Endothelial cell of umbilical vein (primary cell): ENCODE results near the gene LRCH1. TPM values are rescaled to one million over a fixed set of nuclear protein-coding genes. Genes with fewer than 3 reads are reported as not detected.

ENCODE experiments used
- BruUV-seq: library from RNA; stranded (reverse); fragments of 400-500 nt; replicated peaks from 2 replicates; lab custom pipeline; 2021; lab: Mats Ljungman, UMichigan
- CTCF ChIA-PET: fragments of 300-600, 350-600 bp; sonication (Branson Sonifier 250); formaldehyde crosslinking; loops from one replicate; lab custom pipeline; 2021; ENCODE audit warnings: antibody characterized with exemption, inconsistent platforms; lab: Charles Lee
- POLR2A ChIA-PET: fragments of 300-600, 350-600 bp; sonication (Branson Sonifier 250); formaldehyde crosslinking; loops from one replicate; lab custom pipeline; 2021; ENCODE audit warnings: antibody characterized with exemption, inconsistent platforms; lab: Charles Lee
- DNase-seq: peaks from one replicate; pipeline ENCODE4 v3.0.0-alpha.2; 2011; ENCODE audit warnings: low read depth, low spot score
- FAIRE-seq: peaks from 2 replicates; lab custom pipeline; 2011; peaks lifted over from hg19 to GRCh38; lab: Jason Lieb, UNC
- H2AFZ ChIP-seq: 2 replicates; pipeline ENCODE4 v1.6.0; 2012; ENCODE audit warnings: low read depth, low read length, control low read depth, inconsistent platforms
- H3K27ac ChIP-seq: 2 replicates; pipeline ENCODE4 v1.5.1; 2011; ENCODE audit warnings: low read depth, mild to moderate bottlenecking, control low read depth, low read length, moderate library complexity; ENCODE audit not compliant: insufficient read depth
- H3K27me3 ChIP-seq, 2 experiments: 2 replicates each; pipeline versions ENCODE4 v1.6.0 to v1.6.1; 2011; ENCODE audit warnings: low read length in 2 of 2, mixed read lengths in 1 of 2; ENCODE audit not compliant: control insufficient read depth in 2 of 2, insufficient read depth in 2 of 2
- H3K36me3 ChIP-seq, 2 experiments: 2 replicates in 1 of 2; 3 replicates in 1 of 2; pipeline ENCODE4 v1.5.1; 2011; ENCODE audit warnings: low read length in 2 of 2, mild to moderate bottlenecking in 1 of 2, moderate library complexity in 1 of 2; ENCODE audit not compliant: control insufficient read depth in 2 of 2, insufficient read depth in 2 of 2; ENCODE audit errors: extremely low read depth in 1 of 2
- H3K4me1 ChIP-seq: 3 replicates; pipeline ENCODE4 v1.5.1; 2011; ENCODE audit warnings: mild to moderate bottlenecking, low read length; ENCODE audit not compliant: control insufficient read depth, insufficient read depth; ENCODE audit errors: extremely low read depth
- H3K4me2 ChIP-seq: 2 replicates; pipeline ENCODE4 v1.6.1; 2011; ENCODE audit warnings: low read length, control low read depth, mixed read lengths; ENCODE audit not compliant: insufficient read depth
- H3K4me3 ChIP-seq, 3 experiments: fragments of 200-600 bp in 1 of 3; sonication (generic), shearing (Covaris generic) in 1 of 3; replicated peaks in 1 of 3; 2 replicates each; pipeline ENCODE4 v1.5.1; 2011 to 2016; ENCODE audit warnings: control low read depth in 3 of 3, low read length in 3 of 3, mild to moderate bottlenecking in 2 of 3, inconsistent platforms in 1 of 3, low read depth in 1 of 3, moderate library complexity in 1 of 3; ENCODE audit not compliant: insufficient read depth in 1 of 3
- H3K79me2 ChIP-seq: 2 replicates; pipeline ENCODE4 v1.6.0; 2012; ENCODE audit warnings: low read length, inconsistent platforms; ENCODE audit not compliant: control insufficient read depth, insufficient read depth
- H3K9ac ChIP-seq: replicated peaks from 2 replicates; pipeline ENCODE3; 2011; ENCODE audit warnings: low read length, control low read depth; ENCODE audit not compliant: insufficient read depth; ENCODE audit errors: extremely low read depth
- H3K9me1 ChIP-seq: replicated peaks from 3 replicates; pipeline ENCODE4 v1.6.0; 2011; ENCODE audit warnings: mild to moderate bottlenecking, low read length; ENCODE audit not compliant: control insufficient read depth, insufficient read depth; ENCODE audit errors: extremely low read depth
- H3K9me3 ChIP-seq: replicated peaks from 2 replicates; pipeline ENCODE4 v1.5.1; 2012; ENCODE audit warnings: low read length, inconsistent platforms; ENCODE audit not compliant: control insufficient read depth, insufficient read depth
- H4K20me1 ChIP-seq: replicated peaks from 2 replicates; pipeline ENCODE3; 2011; ENCODE audit warnings: mild to moderate bottlenecking, low read length; ENCODE audit not compliant: control insufficient read depth, insufficient read depth; ENCODE audit errors: extremely low read depth
- CTCF ChIP-seq, 2 donors: IDR thresholded peaks; 1 replicate in 1 of 2; 2 replicates in 1 of 2; pipeline ENCODE4 v1.5.1; 2011; ENCODE audit warnings: low read length in 2 of 2, mild to moderate bottlenecking in 2 of 2, moderate library complexity in 2 of 2, control low read depth in 1 of 2, inconsistent platforms in 1 of 2, low read depth in 1 of 2; ENCODE audit not compliant: insufficient read depth in 1 of 2; ENCODE audit errors: extremely low read depth in 1 of 2
- EZH2 ChIP-seq: IDR thresholded peaks from 2 replicates; pipeline ENCODE4 v1.6.1; 2012; ENCODE audit warnings: borderline replicate concordance, low read depth, mild to moderate bottlenecking, moderate library complexity, low read length, inconsistent platforms; ENCODE audit not compliant: severe bottlenecking
- FOS ChIP-seq: IDR thresholded peaks from 2 replicates; pipeline ENCODE4 v1.6.1; 2011; ENCODE audit warnings: mild to moderate bottlenecking, low read length, moderate library complexity, borderline replicate concordance; ENCODE audit not compliant: insufficient read depth
- GATA2 ChIP-seq: IDR thresholded peaks from 2 replicates; pipeline ENCODE4 v1.7.0; 2011; ENCODE audit warnings: low read depth, mild to moderate bottlenecking, moderate library complexity, mixed read lengths, low read length; ENCODE audit not compliant: insufficient read length, insufficient read depth
- JUN ChIP-seq: IDR thresholded peaks from 2 replicates; pipeline ENCODE4 v1.6.1; 2011; ENCODE audit warnings: borderline replicate concordance, low read depth; ENCODE audit not compliant: insufficient read length, insufficient read depth
- MAX ChIP-seq: IDR thresholded peaks from 2 replicates; pipeline ENCODE4 v1.6.1; 2011; ENCODE audit not compliant: insufficient read depth, insufficient read length
- MYC ChIP-seq: IDR thresholded peaks from one replicate; pipeline ENCODE4 v1.6.1; 2011; ENCODE audit warnings: mild to moderate bottlenecking, low read depth, low read length
- POLR2A ChIP-seq: IDR thresholded peaks from 2 replicates; pipeline ENCODE4 v1.6.1; 2012; ENCODE audit warnings: low read depth, mild to moderate bottlenecking, control low read depth, low read length
- dilution Hi-C: fragments of 300-500 bp; cut with MboI; formaldehyde crosslinking; loops from one replicate; pipeline ENCODE4 v1.15.0; 2019; ENCODE audit warnings: low sequenced_read_pairs; ENCODE audit not compliant: extremely low pct_ligation_motif_present
- intact Hi-C: fragments of 100-400 bp; cut with micrococcal nuclease; formaldehyde crosslinking; loops from one replicate; pipeline ENCODE4 v1.10.0; 2022
- polyA plus RNA-seq, 4 experiments: library from polyadenylated mRNA; depleted of rRNA in 3 of 4; stranded (reverse) in 3 of 4; unstranded in 1 of 4; fragments of >200 nt; gene quantifications; 2 replicates each; pipeline versions ENCODE4 v1.2.1 to v1.2.3, GENCODE V29; 2011 to 2012; ENCODE audit warnings: missing spikeins in 1 of 4
- total RNA-seq: library from RNA; stranded (reverse); gene quantifications from 2 replicates; pipeline ENCODE4 v1.2.3, GENCODE V29; 2021

Gene LRCH1
- total and polyA plus RNA-seq, 2 donors (not counting 3 experiments of a cell fraction or from before 2014, with no cell fraction given): 5.4 to 16.5 TPM

GRCh38 chr13:46596466-46596865, 43.5 kb downstream of the LRCH1 start:
- dilution Hi-C loops (no loop called here), intact Hi-C loops (no loop called here)
- Histone ChIP-seq H3K4me3 (no peak overlapping the region), H3K27me3 (no peaks in the 10 kb centered on the region), H3K27ac (no peak overlapping the region), H3K79me2 (peaks cover 19% of the 10 kb centered on the region), H3K9ac (no peak overlapping the region), H3K9me1 (no peaks in the 10 kb centered on the region), H4K20me1 (peaks cover 8% of the 10 kb centered on the region), H2AFZ (no peak overlapping the region), H3K4me2 (no peak overlapping the region), H3K4me1 (peaks cover 22% of the 10 kb centered on the region), H3K36me3 (no peaks in the 10 kb centered on the region), H3K9me3 (no peaks in the 10 kb centered on the region)
- DNase-seq: no peak
- FAIRE-seq: no peak
- TF ChIP-seq FOS: no peak
- TF ChIP-seq JUN: no peak
- ChIA-PET POLR2A (no interaction called here), CTCF (interaction anchor here (1.5 kb wide), 2 partner anchors 12 to 124 kb away, joined by 3 read pairs; no protein-coding TSS in a partner anchor)
- BruUV-seq: no TSS peak

GRCh38 chr13:46598140-46598819, 45.3 kb downstream of the LRCH1 start:
- TF ChIP-seq CTCF (IDR thresholded peaks at IDR 0.05; ENCODE audit: extremely low read depth in 1 of 2, insufficient read depth in 1 of 2, low read depth in 1 of 2, low read length in 2 of 2) (no peak), MAX (no peak), MYC (no peak), POLR2A (no peak), EZH2 (no peak), GATA2 (no peak)
- no peak for FAIRE-seq

More at GRCh38 chr13:46598140-46598819, 45.3 kb downstream of the LRCH1 start:
- CTCF ChIA-PET: no interaction called here
- H3K9me3 ChIP-seq: no peaks in the 10 kb centered on the region
- DNase-seq: no peak
- H4K20me1 ChIP-seq: peaks cover 4% of the 10 kb centered on the region
- no TSS peak for BruUV-seq
- H3K4me3 ChIP-seq: no peak overlapping the region
- no peak overlapping the region for H3K9ac ChIP-seq
- H3K4me2 ChIP-seq: no peak overlapping the region
- H3K9me1 ChIP-seq: no peaks in the 10 kb centered on the region
- peaks cover 22% of the 10 kb centered on the region for H3K79me2 ChIP-seq
- peaks cover 22% of the 10 kb centered on the region for H3K4me1 ChIP-seq
- no peak overlapping the region for H2AFZ ChIP-seq
- POLR2A ChIA-PET: no interaction called here
- no peak overlapping the region for H3K27ac ChIP-seq
- no peaks in the 10 kb centered on the region for H3K36me3 ChIP-seq
- H3K27me3 ChIP-seq: no peaks in the 10 kb centered on the region
- dilution Hi-C loops: no loop called here
- intact Hi-C loops: no loop called here
